GM12878 (cell line): ENCODE results near the gene PAF1. TPM values are rescaled to one million over a fixed set of nuclear protein-coding genes. Genes with fewer than 3 reads are reported as not detected.

Experiments used
- BCLAF1 ChIP-seq: fragments of 450-650 bp; IDR thresholded peaks from 2 replicates; pipeline ENCODE4 v1.6.1; 2017; ENCODE audit warnings: antibody characterized with exemption, mild to moderate bottlenecking, moderate library complexity
- BRCA1 ChIP-seq: IDR thresholded peaks from 2 replicates; pipeline ENCODE4 v1.6.1; 2011; ENCODE audit warnings: low read depth, low read length, improper control_type of control experiment
- DPF2 ChIP-seq: fragments of 450-650 bp; IDR thresholded peaks from 2 replicates; pipeline ENCODE4 v1.6.1; 2017; ENCODE audit warnings: mild to moderate bottlenecking
- FOS ChIP-seq: IDR thresholded peaks from 3 replicates; pipeline ENCODE4 v1.6.1; 2011; ENCODE audit warnings: borderline replicate concordance; ENCODE audit not compliant: insufficient read length; ENCODE audit errors: extremely low read depth
- FOXM1 ChIP-seq: IDR thresholded peaks from 2 replicates; pipeline ENCODE4 v1.6.1; 2012; ENCODE audit warnings: low read depth, mild to moderate bottlenecking, inconsistent platforms, low read length, moderate library complexity
- IRF3 ChIP-seq: fragments of 450-650 bp; IDR thresholded peaks from 2 replicates; pipeline ENCODE4 v1.6.1; 2014; ENCODE audit warnings: mild to moderate bottlenecking
- MEF2B ChIP-seq: fragments of 450-650 bp; IDR thresholded peaks from 2 replicates; pipeline ENCODE4 v1.6.1; 2018; ENCODE audit warnings: mild to moderate bottlenecking, moderate library complexity; ENCODE audit not compliant: partially characterized antibody, poor library complexity, severe bottlenecking
- NFXL1 ChIP-seq: fragments of 450-650 bp; IDR thresholded peaks from 2 replicates; pipeline ENCODE4 v1.6.1; 2017; ENCODE audit warnings: antibody characterized with exemption, mild to moderate bottlenecking, borderline replicate concordance
- PAX8 ChIP-seq: fragments of 450-650 bp; IDR thresholded peaks from 2 replicates; pipeline ENCODE4 v1.6.1; 2017; ENCODE audit warnings: mild to moderate bottlenecking, moderate library complexity
- POLR2AphosphoS2 ChIP-seq: IDR thresholded peaks from 2 replicates; pipeline ENCODE4 v1.6.1; 2011; ENCODE audit warnings: low read depth, mild to moderate bottlenecking, low read length, improper control_type of control experiment, moderate library complexity
- POU2F2 ChIP-seq: IDR thresholded peaks from 3 replicates; pipeline ENCODE4 v1.6.1; 2011; ENCODE audit warnings: low read depth, mild to moderate bottlenecking, low read length, borderline replicate concordance
- SIN3A ChIP-seq: IDR thresholded peaks from 2 replicates; pipeline ENCODE4 v1.6.1; 2012; ENCODE audit warnings: low read depth, low read length, improper control_type of control experiment
- SUZ12 ChIP-seq: fragments of 200-600 bp; sonication (generic); IDR thresholded peaks from one replicate; pipeline ENCODE4 v1.6.1; 2018; ENCODE audit warnings: antibody characterized with exemption, mild to moderate bottlenecking; ENCODE audit not compliant: unreplicated experiment
- TAF1 ChIP-seq: IDR thresholded peaks from 2 replicates; pipeline ENCODE4 v1.6.1; 2011; ENCODE audit warnings: mild to moderate bottlenecking, low read depth, low read length, borderline replicate concordance
- TBL1XR1 ChIP-seq: IDR thresholded peaks from 2 replicates; pipeline ENCODE4 v1.6.1; 2012; ENCODE audit warnings: low read depth, low read length, improper control_type of control experiment
- ZBTB4 ChIP-seq: fragments of 450-650 bp; formaldehyde crosslinking; IDR thresholded peaks from 2 replicates; pipeline ENCODE4 v1.4.0; 2022; ENCODE audit warnings: mild to moderate bottlenecking, moderate library complexity
- ZBTB40 ChIP-seq: fragments of 450-650 bp; IDR thresholded peaks from 2 replicates; pipeline ENCODE4 v1.6.1; 2016; ENCODE audit warnings: mild to moderate bottlenecking, moderate library complexity, borderline replicate concordance
- ZZZ3 ChIP-seq: IDR thresholded peaks from 2 replicates; pipeline ENCODE4 v1.6.1; 2011; ENCODE audit warnings: low read depth; ENCODE audit not compliant: control insufficient read depth, insufficient read length
- polyA plus RNA-seq, 11 experiments: library from polyadenylated mRNA; depleted of rRNA in 4 of 11; unstranded in 6 of 11; stranded (reverse) in 5 of 11; fragments of >200 nt; fragmentation: Nextera tagmentation in 4 of 11; fragmentation: Illumina TruSeq in 1 of 11; extraction: Ambion mirVana in 4 of 11; extraction: Trizol in 1 of 11; gene quantifications; 1 replicate in 1 of 11; 2 replicates in 10 of 11; pipeline versions ENCODE4 v1.2.1 to v1.2.3, GENCODE V29; 2011 to 2016; ENCODE audit warnings: inconsistent platforms in 2 of 11, missing spikeins in 2 of 11, low read depth in 1 of 11
- total RNA-seq, 4 experiments: library from RNA; depleted of rRNA in 3 of 4; stranded (reverse); fragments of >200 nt in 3 of 4; fragmentation: Illumina TruSeq in 1 of 4; extraction: Trizol in 1 of 4; gene quantifications; 2 replicates each; pipeline versions ENCODE4 v1.2.1 to v1.2.3, GENCODE V29; 2013 to 2021

Gene PAF1
- total and polyA plus RNA-seq, 10 of the 15 experiments (the other 5 are each of a cell fraction or from before 2014, with no cell fraction given), result 1.7 to 45.8 (median 39.6) TPM

GRCh38 chr19:39430675-39431593 lies 40.0 kb upstream of the PAF1 start (continued):
- TF ChIP-seq BCLAF1, result no peak
- no peak for TF ChIP-seq PAX8
- no peak for TF ChIP-seq FOS
- no peak for TF ChIP-seq SUZ12
- TF ChIP-seq ZBTB40, result no peak
- no peak for TF ChIP-seq ZBTB4 (CRISPR knock-in tag)
- no peak for TF ChIP-seq TAF1
- no peak for TF ChIP-seq BRCA1
- TF ChIP-seq FOXM1, result peak; percentile 53; the same call in 1 of the 2 replicates
- 0 out of 2 replicates have a peak, but pooled peaks have one; percentile 23 for TF ChIP-seq DPF2
- TF ChIP-seq IRF3, result no peak
- TF ChIP-seq MEF2B, result no peak
- TF ChIP-seq TBL1XR1, result no peak
- TF ChIP-seq NFXL1, result no peak
- TF ChIP-seq POU2F2, result no peak
- TF ChIP-seq POLR2AphosphoS2, result 0 out of 2 replicates have a peak, but pooled peaks have one; percentile 36
- no peak for TF ChIP-seq SIN3A
- TF ChIP-seq ZZZ3, result no peak
